K562 (cell line): ENCODE results near the gene DLGAP1. TPM values are rescaled to one million over a fixed set of nuclear protein-coding genes. Genes with fewer than 3 reads are reported as not detected.

Experiments used
- ARID1B ChIP-seq: fragments of 450-650 bp; IDR thresholded peaks from 2 replicates; pipeline ENCODE4 v1.6.1; 2016; ENCODE audit warnings: antibody characterized with exemption, mild to moderate bottlenecking, inconsistent platforms
- E2F3 ChIP-seq: fragments of 250-450 bp; sonication (Bioruptor Pico); IDR thresholded peaks from 2 replicates; pipeline ENCODE4 v1.4.0; 2020; ENCODE audit warnings: mild to moderate bottlenecking
- ELF2 ChIP-seq: fragments of 250-450 bp; sonication (Bioruptor Pico); IDR thresholded peaks from 2 replicates; pipeline ENCODE4 v1.5.0; 2021; ENCODE audit warnings: mild to moderate bottlenecking
- FOXK1 ChIP-seq: sonication (generic); formaldehyde crosslinking; IDR thresholded peaks from 2 replicates; pipeline ENCODE4 v1.8.0; 2022; ENCODE audit warnings: missing genetic modification reagents, mild to moderate bottlenecking, borderline replicate concordance
- HEY1 ChIP-seq: fragments of 250-450 bp; sonication (Bioruptor Pico); IDR thresholded peaks from 2 replicates; pipeline ENCODE4 v1.5.0; 2020; ENCODE audit warnings: mild to moderate bottlenecking, moderate library complexity, borderline replicate concordance
- POLR2G ChIP-seq: fragments of 200-400 bp; formaldehyde crosslinking; IDR thresholded peaks from 2 replicates; pipeline ENCODE4 v1.6.1; 2017; ENCODE audit warnings: low read depth, mild to moderate bottlenecking, antibody characterized with exemption, low read length, moderate library complexity
- POLR2H ChIP-seq: IDR thresholded peaks from 2 replicates; pipeline ENCODE4 v1.6.1; 2016; ENCODE audit warnings: missing genetic modification characterization, low read depth, mild to moderate bottlenecking, control low read depth, missing compliant biosample characterization, moderate library complexity
- PURB ChIP-seq: sonication (generic); formaldehyde crosslinking; IDR thresholded peaks from 2 replicates; pipeline ENCODE4 v1.9.0; 2021; ENCODE audit warnings: low read depth, mild to moderate bottlenecking, missing genetic modification reagents
- SAFB ChIP-seq: fragments of 200-400 bp; formaldehyde crosslinking; IDR thresholded peaks from 2 replicates; pipeline ENCODE4 v1.6.1; 2017; ENCODE audit warnings: low read depth, low read length, borderline replicate concordance
- TEAD1 ChIP-seq, 2 experiments: fragments of 450-650 bp in 1 of 2; sonication (generic) in 1 of 2; formaldehyde crosslinking; IDR thresholded peaks; 2 replicates each; pipeline versions ENCODE4 v1.4.0 to v1.8.0; 2020 to 2022; ENCODE audit warnings: mild to moderate bottlenecking in 2 of 2, missing genetic modification reagents in 1 of 2
- ZC3H8 ChIP-seq: fragments of 450-650 bp; IDR thresholded peaks from 2 replicates; pipeline ENCODE4 v1.6.1; 2017
- ZNF551 ChIP-seq: fragments of 250-450 bp; sonication (Bioruptor Pico); IDR thresholded peaks from 2 replicates; pipeline ENCODE4 v1.5.0; 2021; ENCODE audit warnings: mild to moderate bottlenecking, moderate library complexity
- polyA plus RNA-seq, 8 experiments: library from polyadenylated mRNA; depleted of rRNA in 4 of 8; stranded (reverse) in 5 of 8; unstranded in 3 of 8; fragments of >200 nt; fragmentation: Nextera tagmentation in 2 of 8; fragmentation: Illumina TruSeq in 1 of 8; extraction: Ambion mirVana in 2 of 8; extraction: Trizol in 1 of 8; gene quantifications; 2 replicates each; pipeline versions ENCODE4 v1.2.1 to v1.2.3, GENCODE V29; 2011 to 2014; ENCODE audit warnings: inconsistent platforms in 1 of 8, missing spikeins in 1 of 8
- total RNA-seq, 7 experiments: library from RNA; depleted of rRNA in 6 of 7; stranded (reverse); fragments of >200 nt in 6 of 7; fragmentation: Illumina TruSeq in 2 of 7; extraction: Trizol in 2 of 7; gene quantifications; 2 replicates each; pipeline versions ENCODE4 v1.2.1 to v1.2.3, GENCODE V29; 2011 to 2021; ENCODE audit warnings: low replicate concordance in 1 of 7
- TF ChIP-seq, protein P1 (sequence below): sonication (generic); formaldehyde crosslinking; IDR thresholded peaks from 2 replicates; pipeline ENCODE4 v1.8.1; 2023; ENCODE audit warnings: mild to moderate bottlenecking, missing genetic modification reagents, moderate library complexity
- TF ChIP-seq, protein P2 (sequence below): sonication (generic); formaldehyde crosslinking; IDR thresholded peaks from 2 replicates; pipeline ENCODE4 v1.8.0; 2022; ENCODE audit warnings: mild to moderate bottlenecking, missing genetic modification reagents
- TF ChIP-seq, protein P3 (sequence below): fragments of 250-450 bp; sonication (Bioruptor Pico); IDR thresholded peaks from 2 replicates; pipeline ENCODE4 v1.5.0; 2020; ENCODE audit warnings: mild to moderate bottlenecking
- TF ChIP-seq, protein P4 (sequence below): conservative IDR thresholded peaks from 2 replicates; pipeline ENCODE4 v1.6.1; 2011; ENCODE audit warnings: low read depth, mild to moderate bottlenecking, low read length; ENCODE audit not compliant: control insufficient read depth
- TF ChIP-seq, protein P5 (sequence below): fragments of 450-650 bp; formaldehyde crosslinking; IDR thresholded peaks from 2 replicates; pipeline ENCODE4 v1.4.0; 2020; ENCODE audit warnings: mild to moderate bottlenecking, moderate library complexity

DLGAP1 gene
- total and polyA plus RNA-seq, 9 of the 15 experiments (the other 6 are each of a cell fraction or from before 2014, with no cell fraction given) = 0.04 to 0.22 (median 0.08) TPM

DNA sequence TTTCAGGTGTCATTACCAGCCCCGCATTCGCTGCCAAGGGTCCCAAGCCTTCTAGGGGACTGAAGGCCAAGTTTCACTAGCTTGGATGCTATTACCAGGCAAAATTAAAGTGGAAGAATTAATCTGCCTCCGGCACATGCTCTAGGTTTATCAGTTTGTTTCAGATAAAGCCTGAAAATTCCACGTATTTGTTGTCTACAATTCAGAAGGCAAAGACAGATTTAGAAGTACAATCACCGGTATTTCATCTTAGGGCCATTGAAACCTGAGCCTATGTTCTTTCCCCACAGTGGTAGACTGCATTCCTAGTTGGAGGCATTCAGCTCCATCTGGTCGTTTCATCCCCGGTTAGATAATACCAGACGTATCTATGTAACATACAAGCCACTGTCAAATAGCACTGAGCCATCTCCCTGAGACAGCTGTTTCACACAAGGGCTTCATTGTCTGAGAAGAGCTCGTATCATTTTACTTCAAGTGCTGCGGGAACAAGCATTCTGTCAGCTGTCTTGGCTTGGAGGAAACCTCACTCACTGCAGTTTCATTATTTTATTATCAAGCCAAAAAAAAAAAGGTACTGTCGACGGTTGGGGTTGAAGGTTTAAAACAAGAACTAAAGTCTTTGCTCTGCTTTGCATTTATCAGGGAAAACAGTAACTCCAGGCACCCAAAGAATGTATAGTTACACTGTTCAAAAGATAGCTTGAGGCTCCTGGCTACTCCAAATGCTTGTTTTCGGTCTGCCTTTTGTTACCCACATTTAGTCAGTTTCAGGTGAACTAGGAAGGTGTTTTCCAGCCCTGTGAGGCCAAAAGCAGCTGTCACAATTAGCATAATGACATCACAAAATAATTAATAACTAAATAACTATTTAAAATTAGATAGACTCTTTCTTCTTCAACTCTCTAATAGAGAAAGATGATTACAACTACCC, 928.4 kb downstream of the DLGAP1 start (continued):
- TF ChIP-seq, protein P1, sequence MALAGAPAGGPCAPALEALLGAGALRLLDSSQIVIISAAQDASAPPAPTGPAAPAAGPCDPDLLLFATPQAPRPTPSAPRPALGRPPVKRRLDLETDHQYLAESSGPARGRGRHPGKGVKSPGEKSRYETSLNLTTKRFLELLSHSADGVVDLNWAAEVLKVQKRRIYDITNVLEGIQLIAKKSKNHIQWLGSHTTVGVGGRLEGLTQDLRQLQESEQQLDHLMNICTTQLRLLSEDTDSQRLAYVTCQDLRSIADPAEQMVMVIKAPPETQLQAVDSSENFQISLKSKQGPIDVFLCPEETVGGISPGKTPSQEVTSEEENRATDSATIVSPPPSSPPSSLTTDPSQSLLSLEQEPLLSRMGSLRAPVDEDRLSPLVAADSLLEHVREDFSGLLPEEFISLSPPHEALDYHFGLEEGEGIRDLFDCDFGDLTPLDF (CRISPR knock-in tag) = no peak
- TF ChIP-seq SAFB (no peak), ZC3H8 (no peak), PURB (CRISPR knock-in tag) (no peak), POLR2G (no peak), ELF2 (CRISPR knock-in tag) (no peak), POLR2H (tag) (no peak), TEAD1 (CRISPR knock-in tag; IDR thresholded peaks at IDR 0.05) (peak in 1 of 2 experiments; percentile 92; a peak in 2 of 4 replicates), E2F3 (CRISPR knock-in tag) (no peak), ARID1B (peak; percentile 95), FOXK1 (CRISPR knock-in tag) (no peak), ZNF551 (no peak), HEY1 (CRISPR knock-in tag) (no peak)
- TF ChIP-seq, protein P2, sequence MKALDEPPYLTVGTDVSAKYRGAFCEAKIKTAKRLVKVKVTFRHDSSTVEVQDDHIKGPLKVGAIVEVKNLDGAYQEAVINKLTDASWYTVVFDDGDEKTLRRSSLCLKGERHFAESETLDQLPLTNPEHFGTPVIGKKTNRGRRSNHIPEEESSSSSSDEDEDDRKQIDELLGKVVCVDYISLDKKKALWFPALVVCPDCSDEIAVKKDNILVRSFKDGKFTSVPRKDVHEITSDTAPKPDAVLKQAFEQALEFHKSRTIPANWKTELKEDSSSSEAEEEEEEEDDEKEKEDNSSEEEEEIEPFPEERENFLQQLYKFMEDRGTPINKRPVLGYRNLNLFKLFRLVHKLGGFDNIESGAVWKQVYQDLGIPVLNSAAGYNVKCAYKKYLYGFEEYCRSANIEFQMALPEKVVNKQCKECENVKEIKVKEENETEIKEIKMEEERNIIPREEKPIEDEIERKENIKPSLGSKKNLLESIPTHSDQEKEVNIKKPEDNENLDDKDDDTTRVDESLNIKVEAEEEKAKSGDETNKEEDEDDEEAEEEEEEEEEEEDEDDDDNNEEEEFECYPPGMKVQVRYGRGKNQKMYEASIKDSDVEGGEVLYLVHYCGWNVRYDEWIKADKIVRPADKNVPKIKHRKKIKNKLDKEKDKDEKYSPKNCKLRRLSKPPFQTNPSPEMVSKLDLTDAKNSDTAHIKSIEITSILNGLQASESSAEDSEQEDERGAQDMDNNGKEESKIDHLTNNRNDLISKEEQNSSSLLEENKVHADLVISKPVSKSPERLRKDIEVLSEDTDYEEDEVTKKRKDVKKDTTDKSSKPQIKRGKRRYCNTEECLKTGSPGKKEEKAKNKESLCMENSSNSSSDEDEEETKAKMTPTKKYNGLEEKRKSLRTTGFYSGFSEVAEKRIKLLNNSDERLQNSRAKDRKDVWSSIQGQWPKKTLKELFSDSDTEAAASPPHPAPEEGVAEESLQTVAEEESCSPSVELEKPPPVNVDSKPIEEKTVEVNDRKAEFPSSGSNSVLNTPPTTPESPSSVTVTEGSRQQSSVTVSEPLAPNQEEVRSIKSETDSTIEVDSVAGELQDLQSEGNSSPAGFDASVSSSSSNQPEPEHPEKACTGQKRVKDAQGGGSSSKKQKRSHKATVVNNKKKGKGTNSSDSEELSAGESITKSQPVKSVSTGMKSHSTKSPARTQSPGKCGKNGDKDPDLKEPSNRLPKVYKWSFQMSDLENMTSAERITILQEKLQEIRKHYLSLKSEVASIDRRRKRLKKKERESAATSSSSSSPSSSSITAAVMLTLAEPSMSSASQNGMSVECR (CRISPR knock-in tag) = 0 out of 2 replicates have a peak, but pooled peaks have one; percentile 49
- TF ChIP-seq, protein P3, sequence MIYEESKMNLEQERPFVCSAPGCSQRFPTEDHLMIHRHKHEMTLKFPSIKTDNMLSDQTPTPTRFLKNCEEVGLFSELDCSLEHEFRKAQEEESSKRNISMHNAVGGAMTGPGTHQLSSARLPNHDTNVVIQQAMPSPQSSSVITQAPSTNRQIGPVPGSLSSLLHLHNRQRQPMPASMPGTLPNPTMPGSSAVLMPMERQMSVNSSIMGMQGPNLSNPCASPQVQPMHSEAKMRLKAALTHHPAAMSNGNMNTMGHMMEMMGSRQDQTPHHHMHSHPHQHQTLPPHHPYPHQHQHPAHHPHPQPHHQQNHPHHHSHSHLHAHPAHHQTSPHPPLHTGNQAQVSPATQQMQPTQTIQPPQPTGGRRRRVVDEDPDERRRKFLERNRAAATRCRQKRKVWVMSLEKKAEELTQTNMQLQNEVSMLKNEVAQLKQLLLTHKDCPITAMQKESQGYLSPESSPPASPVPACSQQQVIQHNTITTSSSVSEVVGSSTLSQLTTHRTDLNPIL (CRISPR knock-in tag) = no peak
- TF ChIP-seq, protein P4, sequence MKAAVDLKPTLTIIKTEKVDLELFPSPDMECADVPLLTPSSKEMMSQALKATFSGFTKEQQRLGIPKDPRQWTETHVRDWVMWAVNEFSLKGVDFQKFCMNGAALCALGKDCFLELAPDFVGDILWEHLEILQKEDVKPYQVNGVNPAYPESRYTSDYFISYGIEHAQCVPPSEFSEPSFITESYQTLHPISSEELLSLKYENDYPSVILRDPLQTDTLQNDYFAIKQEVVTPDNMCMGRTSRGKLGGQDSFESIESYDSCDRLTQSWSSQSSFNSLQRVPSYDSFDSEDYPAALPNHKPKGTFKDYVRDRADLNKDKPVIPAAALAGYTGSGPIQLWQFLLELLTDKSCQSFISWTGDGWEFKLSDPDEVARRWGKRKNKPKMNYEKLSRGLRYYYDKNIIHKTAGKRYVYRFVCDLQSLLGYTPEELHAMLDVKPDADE = no peak
- TF ChIP-seq, protein P5, sequence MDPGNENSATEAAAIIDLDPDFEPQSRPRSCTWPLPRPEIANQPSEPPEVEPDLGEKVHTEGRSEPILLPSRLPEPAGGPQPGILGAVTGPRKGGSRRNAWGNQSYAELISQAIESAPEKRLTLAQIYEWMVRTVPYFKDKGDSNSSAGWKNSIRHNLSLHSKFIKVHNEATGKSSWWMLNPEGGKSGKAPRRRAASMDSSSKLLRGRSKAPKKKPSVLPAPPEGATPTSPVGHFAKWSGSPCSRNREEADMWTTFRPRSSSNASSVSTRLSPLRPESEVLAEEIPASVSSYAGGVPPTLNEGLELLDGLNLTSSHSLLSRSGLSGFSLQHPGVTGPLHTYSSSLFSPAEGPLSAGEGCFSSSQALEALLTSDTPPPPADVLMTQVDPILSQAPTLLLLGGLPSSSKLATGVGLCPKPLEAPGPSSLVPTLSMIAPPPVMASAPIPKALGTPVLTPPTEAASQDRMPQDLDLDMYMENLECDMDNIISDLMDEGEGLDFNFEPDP = no peak
